SK-N-SH treated with all-trans-retinoic acid at 6 μM for 48 hours (cell line): ENCODE results near the gene GIMAP7.

ENCODE experiments used
- ATAC-seq: fragments of 200-7000 bp; cut with Tn5 transposase; 3 replicates; pipeline ENCODE4 v1.9.1; 2020; ENCODE audit warnings: mild to moderate bottlenecking, moderate library complexity
- ESRRG ChIP-seq: fragments of 250-450 bp; sonication (Bioruptor Pico); IDR thresholded peaks from 2 replicates; pipeline ENCODE4 v1.6.1; 2021; ENCODE audit warnings: mild to moderate bottlenecking
- ISL1 ChIP-seq: fragments of 250-450 bp; sonication (Bioruptor Pico); IDR thresholded peaks from 2 replicates; pipeline ENCODE4 v2.1.2; 2022; ENCODE audit warnings: mild to moderate bottlenecking, moderate library complexity
- OSR1 ChIP-seq: fragments of 250-450 bp; sonication (Bioruptor Pico); IDR thresholded peaks from 2 replicates; pipeline ENCODE4 v1.8.0; 2022; ENCODE audit warnings: moderate library complexity, mild to moderate bottlenecking, inconsistent platforms
- PATZ1 ChIP-seq: fragments of 250-450 bp; sonication (Bioruptor Pico); IDR thresholded peaks from 2 replicates; pipeline ENCODE4 v1.8.0; 2020; ENCODE audit warnings: mild to moderate bottlenecking, moderate library complexity, borderline replicate concordance
- PPARA ChIP-seq: fragments of 250-450 bp; sonication (Bioruptor Pico); IDR thresholded peaks from 2 replicates; pipeline ENCODE4 v1.5.0; 2020; ENCODE audit warnings: mild to moderate bottlenecking, borderline replicate concordance
- SNAI2 ChIP-seq: fragments of 250-450 bp; sonication (Bioruptor Pico); IDR thresholded peaks from 2 replicates; pipeline ENCODE4 v1.5.0; 2020; ENCODE audit warnings: mild to moderate bottlenecking, moderate library complexity
- TOX ChIP-seq: fragments of 250-450 bp; sonication (Bioruptor Pico); IDR thresholded peaks from 2 replicates; pipeline ENCODE4 v1.8.0; 2021; ENCODE audit warnings: mild to moderate bottlenecking, moderate library complexity, borderline replicate concordance
- TSHZ2 ChIP-seq: fragments of 250-450 bp; sonication (Bioruptor Pico); IDR thresholded peaks from 2 replicates; pipeline ENCODE4 v1.5.0; 2020; ENCODE audit warnings: mild to moderate bottlenecking, moderate library complexity
- ZC3H10 ChIP-seq: fragments of 250-450 bp; sonication (Bioruptor Pico); IDR thresholded peaks from 2 replicates; pipeline ENCODE4 v1.5.1; 2021; ENCODE audit warnings: mild to moderate bottlenecking, moderate library complexity
- ZFP3 ChIP-seq: fragments of 250-450 bp; sonication (Bioruptor Pico); IDR thresholded peaks from 2 replicates; pipeline ENCODE4 v1.5.0; 2020; ENCODE audit warnings: mild to moderate bottlenecking, moderate library complexity
- ZNF565 ChIP-seq: fragments of 450-650 bp; formaldehyde crosslinking; conservative IDR thresholded peaks from 2 replicates; pipeline ENCODE4 v1.5.0; 2020; ENCODE audit warnings: low read depth, mild to moderate bottlenecking, moderate library complexity
- ZNF70 ChIP-seq: fragments of 450-650 bp; formaldehyde crosslinking; IDR thresholded peaks from 2 replicates; pipeline ENCODE4 v1.5.0; 2020; ENCODE audit warnings: mild to moderate bottlenecking, moderate library complexity

Gene GIMAP7

GRCh38 chr7:150569245-150569955 is 54.7 kb downstream of the GIMAP7 start:
- TF ChIP-seq TOX (no peak), ESRRG (no peak), PPARA (CRISPR knock-in tag) (no peak), ZC3H10 (no peak), ZFP3 (CRISPR knock-in tag) (no peak), TSHZ2 (no peak), ISL1 (CRISPR knock-in tag) (no peak), ZNF70 (no peak), PATZ1 (CRISPR knock-in tag) (no peak), SNAI2 (CRISPR knock-in tag) (no peak), ZNF565 (CRISPR knock-in tag) (no peak), OSR1 (no peak)
- TF ChIP-seq, all 23 proteins: peak for 0
- ATAC-seq = no peak
